Gastroesophageal sphincter (tissue), 4 donors: ENCODE measurements around the gene GSAP. TPM values are rescaled to one million over a fixed set of nuclear protein-coding genes. Genes with fewer than 3 reads are reported as not detected.
"Not testable (repeated sequence)": the region's sequence is repeated elsewhere in the genome, so short reads cannot be mapped to it uniquely, and the experiment has no call there.

Source experiments
- ATAC-seq: fragments of 150-250 bp; one replicate; pipeline ENCODE4 v1.9.1; 2016; ENCODE audit warnings: mild to moderate bottlenecking, moderate library complexity
- H3K27ac ChIP-seq, 4 donors: fragments of 200-600 bp; sonication (generic) in 3 of 4; 1 replicate in 3 of 4; 2 replicates in 1 of 4; pipeline ENCODE4 v1.5.1; 2016 to 2019
- H3K27me3 ChIP-seq: fragments of 200-600 bp; sonication (generic); one replicate; pipeline ENCODE4 v1.5.1; 2019
- H3K36me3 ChIP-seq, 2 donors: fragments of 200-600 bp; sonication (generic); one replicate each; pipeline ENCODE4 v1.5.1; 2019; ENCODE audit warnings: control low read depth in 1 of 2
- H3K4me1 ChIP-seq, 3 donors: fragments of 200-600 bp; sonication (generic); 1 replicate in 2 of 3; 2 replicates in 1 of 3; pipeline ENCODE4 v1.5.1; 2016 to 2019; ENCODE audit warnings: control low read depth in 2 of 3
- H3K4me3 ChIP-seq, 2 donors: fragments of 200-600 bp; sonication (generic); one replicate each; pipeline ENCODE4 v1.5.1; 2019; ENCODE audit warnings: mild to moderate bottlenecking in 1 of 2, moderate library complexity in 1 of 2
- H3K9me3 ChIP-seq, 3 donors: fragments of 200-600 bp; sonication (generic); one replicate each; pipeline ENCODE4 v1.5.1; 2017 to 2019; ENCODE audit warnings: control low read depth in 2 of 3
- EP300 ChIP-seq: sonication (generic); formaldehyde crosslinking; IDR thresholded peaks from one replicate; pipeline ENCODE4 v1.6.1; 2017; ENCODE audit warnings: antibody characterized with exemption, mild to moderate bottlenecking
- POLR2A ChIP-seq, 2 donors: fragments of 450-650 bp; IDR thresholded peaks; one replicate each; pipeline ENCODE4 v1.6.1; 2017; ENCODE audit warnings: antibody characterized with exemption in 2 of 2, mild to moderate bottlenecking in 2 of 2, moderate library complexity in 1 of 2
- POLR2AphosphoS5 ChIP-seq: sonication (generic); formaldehyde crosslinking; IDR thresholded peaks from one replicate; pipeline ENCODE4 v1.6.1; 2017; ENCODE audit warnings: antibody characterized with exemption
- WGBS, 2 donors: methylation state at CpG; one replicate each; pipeline ENCODE4 v1.1.5; 2018; ENCODE audit warnings: low coverage in 1 of 2; 5-methylcytosine and 5-hydroxymethylcytosine counted together
- total RNA-seq, 4 donors: library from RNA; depleted of rRNA; stranded (reverse); fragments of >200 nt; gene quantifications; one replicate each; pipeline ENCODE4 v1.1.0, GENCODE V29; 2016
- TF ChIP-seq, protein P1 (sequence below), 4 experiments: fragments of 200-600 bp in 2 of 4; fragments of 450-650 bp in 2 of 4; sonication (generic) in 1 of 4; IDR thresholded peaks; one replicate each; pipeline ENCODE4 v1.5.1; 2017 to 2019; ENCODE audit warnings: antibody characterized with exemption in 4 of 4, mild to moderate bottlenecking in 2 of 4, moderate library complexity in 2 of 4

The GSAP gene
- total RNA-seq, 4 donors from 2014 or later, result 12.8 to 23.7 (median 15.5) TPM

DNA sequence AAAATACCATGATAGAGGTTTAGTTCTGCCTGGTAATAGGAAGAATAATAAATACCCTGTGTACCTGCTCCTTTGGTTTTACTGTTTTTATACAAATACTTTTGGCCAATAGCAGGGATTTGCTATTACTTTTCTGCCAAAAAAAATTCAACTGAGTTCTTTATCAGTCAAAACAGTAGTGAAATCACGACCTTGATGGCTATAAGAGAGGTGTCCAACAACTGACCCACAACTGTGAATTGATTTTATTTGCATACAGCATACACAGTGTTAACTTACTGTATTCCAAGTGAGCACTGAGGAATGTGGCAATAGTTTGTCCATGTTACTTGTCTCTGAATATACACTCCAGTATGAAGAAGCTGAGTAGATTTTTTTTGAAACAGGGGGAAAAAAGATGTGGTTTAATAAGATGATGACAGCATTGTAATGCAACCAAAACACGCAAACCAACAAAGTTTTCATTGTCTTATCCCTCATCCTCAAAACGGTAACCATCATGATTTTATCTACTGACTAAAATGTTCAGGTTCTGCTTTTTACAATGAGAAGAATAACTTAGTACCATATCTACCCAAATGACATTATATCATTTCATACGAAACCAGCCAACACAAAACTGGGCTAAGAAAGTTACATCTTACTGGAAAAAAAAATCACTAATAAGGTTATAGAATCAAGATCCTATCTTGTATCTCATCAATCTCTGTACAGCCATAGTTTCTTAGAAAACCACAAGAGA lies 63.3 kb downstream of the GSAP start:
- Histone ChIP-seq H3K27ac (peak overlapping the region; percentile 47 to 66 (median 57)), H3K4me1 (peaks cover 13 to 61% (median 20%) of the 10 kb centered on the region in 3 donors), H3K36me3 (peaks cover 0 to 17% of the 10 kb centered on the region in 2 donors), H3K4me3 (no peak overlapping the region), H3K27me3 (no peaks in the 10 kb centered on the region), H3K9me3 (no peaks in the 10 kb centered on the region)
- TF ChIP-seq POLR2A (IDR thresholded peaks at IDR 0.05) (no peak), EP300 (no peak), POLR2AphosphoS5 (no peak)
- TF ChIP-seq, protein P1, sequence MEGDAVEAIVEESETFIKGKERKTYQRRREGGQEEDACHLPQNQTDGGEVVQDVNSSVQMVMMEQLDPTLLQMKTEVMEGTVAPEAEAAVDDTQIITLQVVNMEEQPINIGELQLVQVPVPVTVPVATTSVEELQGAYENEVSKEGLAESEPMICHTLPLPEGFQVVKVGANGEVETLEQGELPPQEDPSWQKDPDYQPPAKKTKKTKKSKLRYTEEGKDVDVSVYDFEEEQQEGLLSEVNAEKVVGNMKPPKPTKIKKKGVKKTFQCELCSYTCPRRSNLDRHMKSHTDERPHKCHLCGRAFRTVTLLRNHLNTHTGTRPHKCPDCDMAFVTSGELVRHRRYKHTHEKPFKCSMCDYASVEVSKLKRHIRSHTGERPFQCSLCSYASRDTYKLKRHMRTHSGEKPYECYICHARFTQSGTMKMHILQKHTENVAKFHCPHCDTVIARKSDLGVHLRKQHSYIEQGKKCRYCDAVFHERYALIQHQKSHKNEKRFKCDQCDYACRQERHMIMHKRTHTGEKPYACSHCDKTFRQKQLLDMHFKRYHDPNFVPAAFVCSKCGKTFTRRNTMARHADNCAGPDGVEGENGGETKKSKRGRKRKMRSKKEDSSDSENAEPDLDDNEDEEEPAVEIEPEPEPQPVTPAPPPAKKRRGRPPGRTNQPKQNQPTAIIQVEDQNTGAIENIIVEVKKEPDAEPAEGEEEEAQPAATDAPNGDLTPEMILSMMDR (IDR thresholded peaks at IDR 0.05), result no peak
- no peak for ATAC-seq
- 43 to 61% methylated on average over 4 of the region's 4 CpGs for WGBS, 2 donors

DNA sequence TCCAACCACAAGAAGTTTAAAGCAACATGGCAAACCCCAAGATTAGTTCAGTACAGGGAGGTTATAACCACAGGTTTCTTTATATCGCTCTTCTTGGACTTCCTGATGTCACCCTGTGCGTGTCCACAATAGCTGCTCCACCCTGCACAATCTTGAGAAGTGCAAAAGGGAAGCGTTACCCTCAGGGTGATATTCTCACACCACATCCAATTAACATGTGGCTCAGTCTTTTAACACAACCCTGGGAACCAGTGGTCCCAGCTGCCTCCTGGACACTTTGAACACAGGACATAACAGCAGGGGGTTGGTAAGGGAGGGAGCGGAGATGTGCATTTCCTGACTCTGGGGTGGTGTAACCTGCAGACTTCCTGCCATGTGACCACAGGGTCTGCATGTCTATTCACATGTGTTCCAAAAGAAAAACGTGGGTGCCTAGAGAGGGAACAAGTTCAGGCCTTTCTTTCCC lies 64.6 kb downstream of the GSAP start:
- TF ChIP-seq, protein P1 (IDR thresholded peaks at IDR 0.05), result no peak
- TF ChIP-seq POLR2A (IDR thresholded peaks at IDR 0.05), result no peak
- TF ChIP-seq EP300, result no peak
- no peak for TF ChIP-seq POLR2AphosphoS5
- H3K27ac ChIP-seq, result peak overlapping the region in 3 of 4 donors; percentile 47 to 66 (median 58)
- WGBS, 2 donors, result 52 to 61% methylated on average over 4 to 5 of the region's 5 CpGs
- no peaks in the 10 kb centered on the region for H3K9me3 ChIP-seq
- no peak for ATAC-seq
- H3K4me3 ChIP-seq, result no peak overlapping the region
- peaks cover 0 to 10% of the 10 kb centered on the region in 2 donors for H3K36me3 ChIP-seq
- H3K27me3 ChIP-seq, result no peaks in the 10 kb centered on the region
- H3K4me1 ChIP-seq, result peaks cover 13 to 72% (median 23%) of the 10 kb centered on the region in 3 donors

DNA sequence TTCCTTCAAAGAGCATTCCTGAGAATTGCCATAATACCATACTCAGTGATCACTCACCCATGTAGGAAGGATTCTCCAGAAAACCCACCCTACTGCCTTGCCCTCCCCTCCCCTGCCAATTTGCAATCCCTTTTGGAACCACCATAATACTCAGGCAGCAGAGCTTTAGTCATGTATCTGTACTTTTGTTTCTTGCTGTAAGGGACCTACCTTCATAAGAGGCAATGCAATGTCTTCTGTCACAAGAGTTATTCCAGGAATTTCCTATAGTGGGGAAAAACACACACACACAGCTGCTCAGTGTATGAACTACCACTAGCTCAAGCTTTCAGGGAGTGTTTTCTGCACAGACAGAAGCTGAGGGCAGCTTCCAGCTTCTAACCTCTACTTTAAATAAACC lies 67.0 kb downstream of the GSAP start:
- no peaks in the 10 kb centered on the region for H3K9me3 ChIP-seq
- TF ChIP-seq POLR2AphosphoS5 (no peak), EP300 (no peak), POLR2A (IDR thresholded peaks at IDR 0.05) (no peak)
- TF ChIP-seq, protein P1 (IDR thresholded peaks at IDR 0.05), result no peak
- peak overlapping the region; percentile 15 to 79 (median 78) for H3K27ac ChIP-seq
- ATAC-seq, result peak; percentile 12
- no peaks in the 10 kb centered on the region for H3K27me3 ChIP-seq
- H3K4me3 ChIP-seq, result no peak overlapping the region
- no peaks in the 10 kb centered on the region for H3K36me3 ChIP-seq
- H3K4me1 ChIP-seq, result peaks cover 13 to 62% (median 23%) of the 10 kb centered on the region in 3 donors

DNA sequence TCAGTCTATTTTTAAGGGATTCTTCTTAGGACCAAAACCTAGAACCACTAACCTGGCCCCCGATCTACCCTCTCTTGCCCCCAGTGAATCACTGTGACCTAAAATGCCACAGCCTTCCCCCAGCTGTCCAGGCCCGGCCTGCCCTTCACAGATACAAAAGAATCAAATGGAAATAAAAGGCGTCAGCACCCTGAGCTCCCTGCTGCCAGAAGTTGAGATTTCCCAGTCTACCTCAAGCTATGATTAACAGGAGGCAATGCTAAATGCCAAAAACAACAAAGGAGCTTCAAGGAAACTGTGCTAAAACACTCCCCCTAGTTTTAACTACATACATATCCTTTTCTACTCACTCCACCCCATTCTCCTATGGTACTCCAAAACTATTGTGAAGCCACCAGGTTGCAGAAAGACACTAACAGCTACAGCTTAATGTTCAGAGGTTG lies 67.8 kb downstream of the GSAP start:
- TF ChIP-seq POLR2AphosphoS5 (peak; percentile 83), EP300 (no peak)
- TF ChIP-seq, protein P1 (IDR thresholded peaks at IDR 0.05), result peak in 1 of 4 experiments; percentile 35
- Histone ChIP-seq H3K9me3 (no peaks in the 10 kb centered on the region), H3K36me3 (no peaks in the 10 kb centered on the region), H3K27ac (peak overlapping the region; percentile 20 to 79 (median 78)), H3K4me3 (no peak overlapping the region), H3K4me1 (peaks cover 13 to 54% (median 21%) of the 10 kb centered on the region in 3 donors), H3K27me3 (no peaks in the 10 kb centered on the region)
- WGBS, 2 donors, result 0 to 9% methylated on average over 1 to 3 of the region's 3 CpGs
- ATAC-seq, result peak; percentile 80

DNA sequence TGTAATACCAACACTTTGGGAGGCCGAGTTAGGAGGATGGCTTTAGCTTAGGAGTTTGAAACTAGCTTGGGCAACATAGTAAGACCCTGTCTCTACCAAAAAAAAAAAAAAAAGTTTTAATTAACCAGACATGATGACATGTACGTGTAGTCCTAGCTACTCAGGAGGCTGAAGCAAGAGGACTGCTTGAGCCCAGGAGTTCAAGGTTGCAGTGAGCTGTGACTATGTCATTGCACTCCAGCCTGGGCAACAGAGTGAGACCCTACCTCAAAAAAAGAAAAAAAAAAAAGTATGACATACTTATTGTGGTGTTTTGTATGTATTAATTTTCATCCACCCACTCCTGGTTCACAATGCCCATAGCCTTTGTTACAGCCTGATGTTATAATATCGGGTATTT lies 69.7 kb downstream of the GSAP start:
- H3K27me3 ChIP-seq, result no peaks in the 10 kb centered on the region
- ATAC-seq, result no peak
- H3K4me3 ChIP-seq, result no peak overlapping the region
- H3K4me1 ChIP-seq, result peaks cover 8 to 35% (median 13%) of the 10 kb centered on the region in 3 donors
- H3K36me3 ChIP-seq, result no peaks in the 10 kb centered on the region
- TF ChIP-seq, protein P1 (IDR thresholded peaks at IDR 0.05), result no peak
- TF ChIP-seq POLR2A (IDR thresholded peaks at IDR 0.05) (no peak), EP300 (no peak), POLR2AphosphoS5 (no peak)
- no peaks in the 10 kb centered on the region for H3K9me3 ChIP-seq
- 88 to 98% methylated on average over 2 to 3 of the region's 3 CpGs for WGBS, 2 donors
- H3K27ac ChIP-seq, result no peak overlapping the region

DNA sequence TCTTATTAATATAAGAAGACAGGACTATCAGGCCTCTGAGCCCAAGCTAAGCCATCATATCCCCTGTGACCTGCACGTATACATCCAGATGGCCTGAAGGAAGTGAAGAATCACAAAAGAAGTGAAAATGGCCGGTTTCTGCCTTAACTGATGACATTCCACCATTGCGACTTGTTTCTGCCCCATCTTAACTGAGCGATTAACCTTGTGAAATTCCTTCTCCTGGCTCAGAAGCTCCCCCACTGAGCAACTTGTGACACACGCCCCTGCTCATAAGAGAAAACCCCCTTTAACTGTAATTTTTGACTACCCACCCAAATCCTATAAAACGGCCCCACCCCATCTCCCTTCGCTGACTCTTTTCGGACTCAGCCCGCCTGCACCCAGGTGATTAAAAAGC lies 70.7 kb downstream of the GSAP start:
- WGBS, 2 donors, result 91 to 96% methylated on average over 8 to 9 of the region's 9 CpGs
- not testable (repeated sequence) for H3K27ac ChIP-seq, H3K4me3 ChIP-seq, H3K36me3 ChIP-seq, ATAC-seq, H3K9me3 ChIP-seq, H3K27me3 ChIP-seq
- H3K4me1 ChIP-seq, result peaks cover 8 to 27% (median 13%) of the 10 kb centered on the region in 3 donors
